GM12864 (cell line): ENCODE measurements around the gene SHF.

Experiments used
- DNase-seq: peaks from one replicate; pipeline ENCODE4 v3.0.0-alpha.2; 2011; ENCODE audit warnings: low read depth
- H3K4me3 ChIP-seq: 2 replicates; pipeline ENCODE4 v1.5.1; 2011; ENCODE audit warnings: mild to moderate bottlenecking, low read depth, low read length, control low read depth
- CTCF ChIP-seq: IDR thresholded peaks from 2 replicates; pipeline ENCODE4 v1.5.1; 2011; ENCODE audit warnings: low read depth, mild to moderate bottlenecking, moderate library complexity, low read length, control low read depth, inconsistent platforms; ENCODE audit errors: missing control alignments

Gene SHF

GRCh38 chr15:45198337-45199135, 10.8 kb upstream of the SHF start:
- DNase-seq = peak; percentile 94

GRCh38 chr15:45197512-45197911, 9.7 kb upstream of the SHF start:
- DNase-seq = no peak
- H3K4me3 ChIP-seq = no peak overlapping the region; the same call in 1 of the 2 replicates
- TF ChIP-seq CTCF = no peak

More at GRCh38 chr15:45198337-45199135, 10.8 kb upstream of the SHF start:
- TF ChIP-seq CTCF = peak; percentile 90
- H3K4me3 ChIP-seq = peak overlapping the region; percentile 79

GRCh38 chr15:45187578-45187893, 230 bp downstream of the SHF start:
- no peak for DNase-seq
- no peak for TF ChIP-seq CTCF
- H3K4me3 ChIP-seq = peak overlapping the region; percentile 42

- H3K4me3 ChIP-seq = peak overlapping the region; percentile 42
- no peak for DNase-seq
- no peak for TF ChIP-seq CTCF
These were observed 792 bp downstream of the SHF start for GRCh38 chr15:45186771-45187577.

GRCh38 chr15:45185903-45186770, 1.6 kb downstream of the SHF start:
- DNase-seq = no peak
- peak overlapping the region; percentile 42 for H3K4me3 ChIP-seq
- no peak for TF ChIP-seq CTCF

- no peak for DNase-seq
- TF ChIP-seq CTCF = no peak
- no peak overlapping the region for H3K4me3 ChIP-seq
These were observed 2.5 kb downstream of the SHF start for GRCh38 chr15:45185069-45185779.
